Esophagus squamous epithelium (tissue), 4 donors: Measurements from ENCODE around the gene UBE2Q1.

ENCODE experiments used
- CTCF ChIP-seq, 6 experiments: fragments of 450-650 bp in 4 of 6; fragments of 200-600 bp in 2 of 6; sonication (generic) in 2 of 6; IDR thresholded peaks; one replicate each; pipeline ENCODE4 v1.5.1; 2016 to 2019; ENCODE audit warnings: antibody characterized with exemption in 6 of 6, mild to moderate bottlenecking in 4 of 6, moderate library complexity in 4 of 6
- POLR2A ChIP-seq, 4 donors: fragments of 450-650 bp; IDR thresholded peaks; one replicate each; pipeline ENCODE4 v1.6.1; 2017; ENCODE audit warnings: antibody characterized with exemption in 4 of 4, mild to moderate bottlenecking in 4 of 4, moderate library complexity in 3 of 4

DNA sequence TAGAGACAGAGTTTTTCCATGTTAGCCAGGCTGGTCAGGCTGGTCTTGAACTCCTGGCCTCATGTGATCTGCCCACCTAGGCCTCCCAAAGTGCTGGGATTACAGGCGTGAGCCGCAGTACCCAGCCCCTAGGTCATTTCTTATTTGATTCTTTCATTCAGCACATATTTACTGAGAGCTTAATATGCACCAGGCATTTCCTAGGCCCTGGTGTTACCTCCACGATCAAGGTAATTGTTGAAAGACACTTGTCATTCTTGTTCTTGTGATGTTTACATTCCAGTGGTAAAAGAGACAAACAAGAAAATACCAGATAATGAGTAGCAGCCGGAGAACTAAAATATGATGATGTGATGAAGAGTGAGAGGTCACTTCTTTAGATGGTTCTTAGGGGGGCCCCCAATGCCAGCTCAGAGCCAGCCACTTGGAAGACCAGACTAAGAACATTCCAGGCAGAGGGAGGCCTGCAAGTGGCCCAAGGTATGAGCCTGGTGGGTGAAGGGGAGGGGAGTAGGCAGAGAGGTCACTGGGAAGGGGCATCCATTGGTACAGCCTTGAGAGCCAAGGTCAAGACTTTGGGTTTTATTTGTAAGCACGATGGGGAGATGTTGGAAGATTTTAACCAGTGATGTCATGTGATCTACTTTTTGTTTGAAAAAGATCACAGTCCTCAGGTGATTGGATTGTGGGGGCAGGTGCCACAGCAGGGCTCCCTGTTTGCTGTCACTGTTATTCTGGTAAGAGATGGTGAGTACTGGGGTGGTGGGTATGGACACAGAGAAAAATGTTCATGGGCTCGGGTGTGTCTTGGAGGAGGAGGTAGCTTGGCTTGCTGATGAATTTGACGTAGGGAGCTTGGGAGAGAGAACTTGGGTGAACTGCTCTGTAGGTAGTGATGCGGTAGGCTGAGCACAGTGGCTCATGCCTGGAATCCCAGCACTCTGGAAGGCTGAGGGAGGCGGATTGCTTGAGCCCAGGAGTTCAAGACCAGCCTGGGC, 18.7 kb downstream of the UBE2Q1 start:
- TF ChIP-seq CTCF (IDR thresholded peaks at IDR 0.05) (no peak), POLR2A (IDR thresholded peaks at IDR 0.05) (no peak)
